Panc1 (cell line): Measurements from ENCODE around the gene SERPINA3. TPM values are rescaled to one million over a fixed set of nuclear protein-coding genes. Genes with fewer than 3 reads are reported as not detected.

ENCODE experiments used
- ATAC-seq: fragments of 200-7000 bp; cut with Tn5 transposase; 2 replicates; pipeline ENCODE4 v1.9.1; 2020; ENCODE audit warnings: mild to moderate bottlenecking, moderate library complexity
- BruUV-seq: library from RNA; stranded (reverse); fragments of 400-500 nt; replicated peaks from 2 replicates; lab custom pipeline; 2021; lab: Mats Ljungman, UMichigan
- CTCF ChIA-PET: fragments of 300-600 bp; sonication (Branson Sonifier 250); formaldehyde crosslinking; loops from one replicate; lab custom pipeline; 2022; ENCODE audit warnings: antibody characterized with exemption; lab: Charles Lee
- POLR2A ChIA-PET: fragments of 300-600 bp; sonication (Branson Sonifier 250); formaldehyde crosslinking; loops from one replicate; lab custom pipeline; 2022; ENCODE audit warnings: antibody characterized with exemption; lab: Charles Lee
- DNase-seq: peaks from one replicate; pipeline ENCODE4 v3.0.0-alpha.2; 2010; ENCODE audit warnings: low read depth, low spot score
- H3K27ac ChIP-seq: 2 replicates; pipeline ENCODE4 v1.5.1; 2011; ENCODE audit warnings: mild to moderate bottlenecking, low read length, inconsistent platforms
- H3K27me3 ChIP-seq: fragments of 200-500 bp; sonication (Bioruptor generic); 2 replicates; pipeline ENCODE4 v1.6.0; 2014; ENCODE audit warnings: low read length, inconsistent platforms; ENCODE audit not compliant: control insufficient read depth, insufficient read depth
- H3K36me3 ChIP-seq: fragments of 200-500 bp; sonication (Bioruptor generic); 2 replicates; pipeline ENCODE4 v1.5.1; 2014; ENCODE audit warnings: inconsistent platforms, mild to moderate bottlenecking, low read length, moderate library complexity; ENCODE audit not compliant: control insufficient read depth, insufficient read depth
- H3K4me1 ChIP-seq: 2 replicates; pipeline ENCODE4 v1.5.1; 2011; ENCODE audit warnings: inconsistent platforms, mild to moderate bottlenecking, low read length, moderate library complexity; ENCODE audit not compliant: control insufficient read depth, insufficient read depth
- H3K4me3 ChIP-seq, 2 experiments: 2 replicates each; pipeline ENCODE4 v1.5.1; 2011 to 2012; ENCODE audit warnings: low read depth in 2 of 2, low read length in 2 of 2, mild to moderate bottlenecking in 2 of 2, inconsistent platforms in 1 of 2, moderate library complexity in 1 of 2
- H3K9me3 ChIP-seq: fragments of 200-500 bp; sonication (Bioruptor generic); 2 replicates; pipeline ENCODE4 v1.5.1; 2014; ENCODE audit warnings: low read depth, mild to moderate bottlenecking, inconsistent platforms, low read length, moderate library complexity; ENCODE audit not compliant: control insufficient read depth, insufficient read depth
- CTCF ChIP-seq: fragments of 450-650 bp; IDR thresholded peaks from 2 replicates; pipeline ENCODE4 v1.5.1; 2017; ENCODE audit warnings: mild to moderate bottlenecking
- POLR2AphosphoS5 ChIP-seq: IDR thresholded peaks from 2 replicates; pipeline ENCODE4 v1.6.1; 2012; ENCODE audit warnings: mild to moderate bottlenecking, low read depth, low read length, moderate library complexity
- REST ChIP-seq, 2 experiments: IDR thresholded peaks; 2 replicates each; pipeline ENCODE4 v1.6.1; 2011 to 2012; ENCODE audit warnings: low read depth in 2 of 2, control low read depth in 1 of 2, low read length in 1 of 2, mild to moderate bottlenecking in 1 of 2, moderate library complexity in 1 of 2; ENCODE audit not compliant: insufficient read depth in 1 of 2
- SIN3A ChIP-seq: IDR thresholded peaks from 2 replicates; pipeline ENCODE4 v1.6.1; 2012; ENCODE audit warnings: low read depth, mild to moderate bottlenecking, low read length, moderate library complexity, borderline replicate concordance; ENCODE audit not compliant: insufficient read depth
- TCF7L2 ChIP-seq: IDR thresholded peaks from 2 replicates; pipeline ENCODE4 v1.6.1; 2011; ENCODE audit warnings: mild to moderate bottlenecking, low read depth, low read length, inconsistent platforms
- in situ Hi-C: cut with HindIII; loops from 2 replicates; pipeline ENCODE4 v1.10.0; 2016; ENCODE audit warnings: low sequenced_read_pairs, low pct_unique_long_range_greater_than_20kb
- intact Hi-C: fragments of 100-400 bp; cut with micrococcal nuclease; formaldehyde crosslinking; loops from one replicate; pipeline ENCODE4 v1.10.0; 2022; ENCODE audit not compliant: unreplicated experiment
- total RNA-seq: library from RNA; stranded (reverse); gene quantifications from one replicate; pipeline ENCODE4 v1.2.1, GENCODE V29; 2021; ENCODE audit not compliant: unreplicated experiment

The SERPINA3 gene
- total RNA-seq, 1 experiment from 2014 or later: 5.7 TPM

GRCh38 chr14:94564381-94564780, 47.8 kb upstream of the SERPINA3 start:
- Histone ChIP-seq H3K4me1 (no peaks in the 10 kb centered on the region), H3K27ac (no peak overlapping the region), H3K27me3 (no peaks in the 10 kb centered on the region), H3K36me3 (no peaks in the 10 kb centered on the region), H3K4me3 (no peak overlapping the region), H3K9me3 (no peaks in the 10 kb centered on the region)
- DNase-seq (no peak), ATAC-seq (no peak)
- ChIA-PET CTCF (no interaction called here), POLR2A (no interaction called here)
- intact Hi-C loops (no loop called here), in situ Hi-C loops (no loop called here)
- no TSS peak for BruUV-seq
- no peak for TF ChIP-seq REST (IDR thresholded peaks at IDR 0.05; ENCODE audit: insufficient read depth in 1 of 2, low read depth in 2 of 2, low read length in 1 of 2)
- no peak for TF ChIP-seq CTCF
- no peak for TF ChIP-seq POLR2AphosphoS5
- TF ChIP-seq SIN3A: no peak
- TF ChIP-seq TCF7L2: no peak

GRCh38 chr14:94568186-94568585, 44.0 kb upstream of the SERPINA3 start:
- in situ Hi-C loops: no loop called here
- BruUV-seq: no TSS peak
- CTCF ChIA-PET: interaction anchor here (0.6 kb wide), 1 partner anchor 565 kb away, joined by 3 read pairs; no protein-coding TSS in a partner anchor
- no peaks in the 10 kb centered on the region for H3K9me3 ChIP-seq
- DNase-seq: no peak
- TF ChIP-seq TCF7L2: no peak
- TF ChIP-seq REST (IDR thresholded peaks at IDR 0.05; ENCODE audit: insufficient read depth in 1 of 2, low read depth in 2 of 2, low read length in 1 of 2): no peak
- TF ChIP-seq CTCF: no peak
- no peak overlapping the region for H3K4me3 ChIP-seq
- H3K36me3 ChIP-seq: no peaks in the 10 kb centered on the region
- H3K4me1 ChIP-seq: no peaks in the 10 kb centered on the region; the same call in 1 of the 2 replicates
- intact Hi-C loops: no loop called here
- no peak overlapping the region for H3K27ac ChIP-seq
- H3K27me3 ChIP-seq: no peaks in the 10 kb centered on the region
- ATAC-seq: no peak
- POLR2A ChIA-PET: no interaction called here
